CD14-positive monocyte (primary cell): ENCODE results near the gene ELAVL1. TPM values are rescaled to one million over a fixed set of nuclear protein-coding genes. Genes with fewer than 3 reads are reported as not detected.
A peak's percentile ranks its signal among the peaks of the same experiment; 100 is the strongest.

Experiments
- DNase-seq, 3 donors: peaks; one replicate each; pipeline ENCODE4 v3.0.0-alpha.2; 2011 to 2022
- H2AFZ ChIP-seq: 2 replicates; pipeline ENCODE4 v1.6.0; 2012; ENCODE audit warnings: mild to moderate bottlenecking, low read depth, low read length, inconsistent platforms; ENCODE audit not compliant: insufficient read depth, poor library complexity, severe bottlenecking
- H3K27ac ChIP-seq, 2 donors: 1 replicate in 1 of 2; 2 replicates in 1 of 2; pipeline ENCODE4 v1.5.1; 2012 to 2013; ENCODE audit warnings: low read length in 2 of 2, control low read depth in 1 of 2, inconsistent platforms in 1 of 2, low read depth in 1 of 2, mild to moderate bottlenecking in 1 of 2
- H3K27me3 ChIP-seq, 2 donors: one replicate each; pipeline versions ENCODE4 v1.6.0 to v1.6.1; 2011 to 2013; ENCODE audit warnings: low read length in 2 of 2; ENCODE audit not compliant: control insufficient read depth in 2 of 2, insufficient read depth in 2 of 2
- H3K36me3 ChIP-seq, 2 donors: replicated peaks in 1 of 2; 1 replicate in 1 of 2; 2 replicates in 1 of 2; pipeline versions ENCODE4 v1.5.1 to v1.6.1; 2012 to 2013; ENCODE audit warnings: low read length in 2 of 2, control low read depth in 1 of 2, inconsistent platforms in 1 of 2, mild to moderate bottlenecking in 1 of 2; ENCODE audit not compliant: insufficient read depth in 2 of 2, control insufficient read depth in 1 of 2
- H3K4me1 ChIP-seq, 2 donors: 1 replicate in 1 of 2; 2 replicates in 1 of 2; pipeline versions ENCODE4 v1.5.1 to v1.6.1; 2012 to 2013; ENCODE audit warnings: low read length in 2 of 2, control low read depth in 1 of 2, inconsistent platforms in 1 of 2, mild to moderate bottlenecking in 1 of 2, moderate library complexity in 1 of 2; ENCODE audit not compliant: insufficient read depth in 2 of 2, control insufficient read depth in 1 of 2
- H3K4me2 ChIP-seq: replicated peaks from 2 replicates; pipeline ENCODE3; 2012; ENCODE audit warnings: low read length, moderate library complexity, mild to moderate bottlenecking; ENCODE audit not compliant: poor library complexity, severe bottlenecking; ENCODE audit errors: extremely low read depth
- H3K4me3 ChIP-seq, 3 experiments: fragments of 200-600 bp in 1 of 3; sonication (generic) in 1 of 3; replicated peaks in 1 of 3; 1 replicate in 2 of 3; 2 replicates in 1 of 3; pipeline ENCODE4 v1.5.1; 2011 to 2013; ENCODE audit warnings: low read length in 3 of 3, mild to moderate bottlenecking in 3 of 3, control low read depth in 2 of 3, low read depth in 2 of 3, inconsistent platforms in 1 of 3, moderate library complexity in 1 of 3
- H3K79me2 ChIP-seq: 2 replicates; pipeline ENCODE4 v1.6.0; 2012; ENCODE audit warnings: mild to moderate bottlenecking, control low read depth, inconsistent platforms, low read length, moderate library complexity; ENCODE audit not compliant: insufficient read depth
- H3K9ac ChIP-seq: 2 replicates; pipeline ENCODE4 v1.6.0; 2017; ENCODE audit warnings: low read length, mild to moderate bottlenecking; ENCODE audit not compliant: insufficient read depth, poor library complexity, severe bottlenecking
- H3K9me3 ChIP-seq, 2 donors: replicated peaks in 1 of 2; 1 replicate in 1 of 2; 2 replicates in 1 of 2; pipeline versions ENCODE4 v1.5.1 to v1.6.1; 2012 to 2013; ENCODE audit warnings: low read length in 2 of 2, control low read depth in 1 of 2; ENCODE audit not compliant: control insufficient read depth in 1 of 2, insufficient read depth in 1 of 2
- H4K20me1 ChIP-seq: 2 replicates; pipeline ENCODE4 v1.6.0; 2012; ENCODE audit warnings: mild to moderate bottlenecking, low read length, control low read depth, moderate library complexity; ENCODE audit not compliant: insufficient read depth
- H3K27ac Mint-ChIP-seq, 7 donors: one replicate each; pipeline ENCODE4 v1.8.0; 2020; ENCODE audit warnings: mild to moderate bottlenecking in 7 of 7, mixed read lengths in 7 of 7, moderate library complexity in 6 of 7, inconsistent platforms in 2 of 7
- H3K27me3 Mint-ChIP-seq, 3 donors: one replicate each; pipeline ENCODE4 v1.8.0; 2021 to 2022; ENCODE audit warnings: low read depth in 3 of 3, mild to moderate bottlenecking in 3 of 3, mixed read lengths in 3 of 3, moderate library complexity in 3 of 3, inconsistent platforms in 1 of 3
- H3K36me3 Mint-ChIP-seq, 2 donors: one replicate each; pipeline ENCODE4 v1.8.0; 2020; ENCODE audit warnings: mixed read lengths in 2 of 2, inconsistent platforms in 1 of 2, mild to moderate bottlenecking in 1 of 2
- H3K4me1 Mint-ChIP-seq: one replicate; pipeline ENCODE4 v1.8.0; 2020; ENCODE audit warnings: mild to moderate bottlenecking, mixed read lengths
- H3K4me3 Mint-ChIP-seq, 2 donors: one replicate each; pipeline ENCODE4 v1.8.0; 2020; ENCODE audit warnings: mild to moderate bottlenecking in 2 of 2, mixed read lengths in 2 of 2, moderate library complexity in 1 of 2
- H3K9me3 Mint-ChIP-seq, 7 donors: one replicate each; pipeline ENCODE4 v1.8.0; 2020 to 2022; ENCODE audit warnings: mixed read lengths in 7 of 7, mild to moderate bottlenecking in 6 of 7, moderate library complexity in 6 of 7, inconsistent platforms in 2 of 7
- CTCF ChIP-seq: fragments of 200-600 bp; IDR thresholded peaks from one replicate; pipeline ENCODE4 v1.8.0; 2022; ENCODE audit warnings: antibody characterized with exemption, mild to moderate bottlenecking
- WGBS: methylation state at CpG from one replicate; pipeline ENCODE4 v1.1.5; 2013; ENCODE audit warnings: missing lambda C conversion rate; ENCODE audit not compliant: insufficient coverage; 5-methylcytosine and 5-hydroxymethylcytosine counted together
- intact Hi-C, 2 donors: fragments of 100-400 bp; cut with micrococcal nuclease; formaldehyde crosslinking; loops; one replicate each; pipeline versions ENCODE4 v1.15.0 to v1.15.1; 2023
- polyA plus RNA-seq, 3 donors: library from polyadenylated mRNA; depleted of rRNA in 1 of 3; unstranded in 2 of 3; stranded (reverse) in 1 of 3; fragments of 300-500 nt in 2 of 3; fragments of >200 nt in 1 of 3; fragmentation: Illumina TruSeq in 2 of 3; gene quantifications; 1 replicate in 2 of 3; 2 replicates in 1 of 3; pipeline ENCODE4 v1.2.3, GENCODE V29; 2012 to 2021

The ELAVL1 gene
- polyA plus RNA-seq, 3 donors, result 25.1 to 31.1 (median 30.7) TPM

GRCh38 chr19:7963566-7963965, 41.9 kb downstream of the ELAVL1 start:
- no peaks in the 10 kb centered on the region for H4K20me1 ChIP-seq
- no peak overlapping the region for H3K9ac ChIP-seq
- no peak overlapping the region for H3K4me2 ChIP-seq
- H3K79me2 ChIP-seq, result no peaks in the 10 kb centered on the region
- H2AFZ ChIP-seq, result no peak overlapping the region
- Mint-ChIP-seq H3K9me3 (no peaks in the 10 kb centered on the region), H3K27me3 (peaks cover 0 to 1% (median 0%) of the 10 kb centered on the region in 3 donors), H3K4me3 (no peak overlapping the region), H3K4me1 (peaks cover 3% of the 10 kb centered on the region), H3K27ac (peak overlapping the region in 2 of 7 donors; percentile 4 to 20), H3K36me3 (peaks cover 60 to 88% of the 10 kb centered on the region in 2 donors)
- H3K4me1 ChIP-seq, result no peaks in the 10 kb centered on the region
- no peaks in the 10 kb centered on the region for H3K27me3 ChIP-seq
- WGBS, result 97% methylated on average over 25 of the region's 25 CpGs
- TF ChIP-seq CTCF, result no peak
- H3K27ac ChIP-seq, result no peak overlapping the region
- intact Hi-C loops, result loop anchor here in 1 of 2 donors (10.0 kb wide), 1 partner anchor 191 kb away; no protein-coding TSS in a partner anchor
- no peaks in the 10 kb centered on the region for H3K9me3 ChIP-seq
- H3K36me3 ChIP-seq, result peaks cover 79 to 91% of the 10 kb centered on the region in 2 donors
- DNase-seq, result no peak
- H3K4me3 ChIP-seq, result no peak overlapping the region

DNA sequence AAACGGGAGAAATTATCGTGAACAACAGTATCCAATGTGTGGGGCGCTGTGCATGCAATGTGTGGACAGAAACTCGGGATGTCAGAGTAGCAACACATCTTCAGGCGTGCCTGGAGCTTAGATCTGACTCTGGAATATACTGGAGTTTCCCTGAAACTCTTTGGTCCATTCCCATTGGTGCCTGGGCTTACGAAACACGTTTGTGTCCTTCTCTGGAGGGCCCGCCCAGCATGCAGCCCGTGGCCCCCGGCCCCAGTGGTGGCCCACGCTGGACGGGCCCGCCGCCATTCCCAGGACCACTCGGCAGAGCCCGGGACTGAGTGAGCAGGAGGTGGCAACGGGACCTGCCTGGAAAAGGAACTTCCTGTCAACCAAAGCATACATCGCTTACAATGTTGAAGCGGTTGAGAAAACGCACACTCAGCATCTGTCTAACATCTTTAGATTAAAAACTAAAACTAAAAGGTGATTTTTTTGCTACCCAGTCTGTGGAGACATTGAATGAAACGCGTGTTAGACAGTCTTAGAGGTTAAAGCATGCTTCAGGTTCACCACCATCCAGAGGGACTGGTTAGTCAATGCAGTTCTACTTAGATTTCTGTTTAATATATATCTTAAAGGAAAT, 42.7 kb downstream of the ELAVL1 start:
- no peak for DNase-seq
- Mint-ChIP-seq H3K27ac (no peak overlapping the region), H3K36me3 (peaks cover 60 to 89% of the 10 kb centered on the region in 2 donors), H3K4me3 (no peak overlapping the region), H3K4me1 (peaks cover 3% of the 10 kb centered on the region), H3K9me3 (no peaks in the 10 kb centered on the region), H3K27me3 (peaks cover 0 to 1% (median 0%) of the 10 kb centered on the region in 3 donors)
- intact Hi-C loops, result loop anchor here in 1 of 2 donors (10.0 kb wide), 1 partner anchor 192 kb away; no protein-coding TSS in a partner anchor
- WGBS, result 96% methylated on average over 16 of the region's 22 CpGs
- H3K79me2 ChIP-seq, result no peaks in the 10 kb centered on the region
- H3K4me1 ChIP-seq, result no peaks in the 10 kb centered on the region
- H2AFZ ChIP-seq, result no peak overlapping the region
- H4K20me1 ChIP-seq, result no peaks in the 10 kb centered on the region
- TF ChIP-seq CTCF, result no peak
- no peaks in the 10 kb centered on the region for H3K27me3 ChIP-seq
- no peak overlapping the region for H3K4me2 ChIP-seq
- H3K9ac ChIP-seq, result no peak overlapping the region
- no peaks in the 10 kb centered on the region for H3K9me3 ChIP-seq
- H3K36me3 ChIP-seq, result peaks cover 71 to 91% of the 10 kb centered on the region in 2 donors
- no peak overlapping the region for H3K27ac ChIP-seq
- H3K4me3 ChIP-seq, result no peak overlapping the region
